Activated naive CD4-positive, alpha-beta T cell treated with anti-CD3 and anti-CD28 coated beads, Interleukin-2, amount 50 U/mL, for 72 hours (primary cell): ENCODE measurements around the gene TGFBI. TPM values are rescaled to one million over a fixed set of nuclear protein-coding genes. Genes with fewer than 3 reads are reported as not detected.

Experiments
- ATAC-seq, 2 donors: fragments of 150-1000 bp; cut with Tn5 transposase; 2 replicates each; pipeline ENCODE4 v1.10.0; 2021; ENCODE audit warnings: mild to moderate bottlenecking in 2 of 2, moderate library complexity in 2 of 2
- DNase-seq, 2 donors: peaks; one replicate each; pipeline ENCODE4 v3.0.0; 2021 to 2022; ENCODE audit warnings: low spot score in 2 of 2
- H3K27ac Mint-ChIP-seq, 2 donors: one replicate each; pipeline ENCODE4 v1.8.0; 2022; ENCODE audit warnings: mild to moderate bottlenecking in 2 of 2, mixed read lengths in 2 of 2
- H3K36me3 Mint-ChIP-seq, 2 donors: one replicate each; pipeline ENCODE4 v1.8.0; 2022; ENCODE audit warnings: mixed read lengths in 2 of 2
- H3K9me3 Mint-ChIP-seq, 2 donors: one replicate each; pipeline ENCODE4 v1.8.0; 2022; ENCODE audit warnings: mixed read lengths in 2 of 2
- total RNA-seq, 2 donors: library from RNA; stranded (reverse); gene quantifications; one replicate each; pipeline ENCODE4 v1.2.3, GENCODE V29; 2022

TGFBI gene
- total RNA-seq, 2 donors from 2014 or later: not detected

DNA sequence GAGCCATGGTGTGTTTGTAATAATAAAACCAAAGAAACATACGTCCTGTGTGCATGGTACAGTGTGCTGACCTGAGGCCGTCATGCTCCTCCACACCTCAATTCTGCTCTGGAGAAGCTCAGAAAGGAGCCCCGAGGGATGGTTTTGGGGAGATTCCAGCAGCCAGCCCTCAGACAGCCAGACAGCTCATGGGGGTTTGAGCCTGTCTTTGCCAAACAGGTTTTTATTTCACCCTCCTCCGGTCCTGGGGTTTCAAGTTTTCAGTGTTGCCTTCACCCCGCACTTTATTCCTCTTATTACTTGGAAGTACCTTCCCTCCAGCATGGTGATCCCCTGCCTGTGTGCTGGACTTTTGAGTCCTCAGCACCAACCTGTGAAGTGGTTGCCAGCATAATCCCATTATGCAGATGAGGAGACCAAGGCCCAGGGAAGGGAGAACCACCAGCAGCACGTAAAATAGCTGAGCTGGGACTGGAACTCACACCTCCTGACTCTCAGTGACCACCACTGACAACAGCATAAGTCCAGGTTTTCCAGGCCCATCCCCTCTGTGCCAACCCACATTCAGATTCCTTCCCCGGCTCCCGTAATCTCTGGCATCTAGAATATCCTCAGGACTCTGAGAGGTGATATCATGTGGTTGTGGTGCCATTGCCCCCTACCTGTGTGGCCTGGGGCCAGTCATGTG, 35.1 kb downstream of the TGFBI start:
- no peak overlapping the region for H3K27ac Mint-ChIP-seq
- H3K36me3 Mint-ChIP-seq: no peaks in the 10 kb centered on the region
- no peaks in the 10 kb centered on the region for H3K9me3 Mint-ChIP-seq
- ATAC-seq (no peak), DNase-seq (no peak)

DNA sequence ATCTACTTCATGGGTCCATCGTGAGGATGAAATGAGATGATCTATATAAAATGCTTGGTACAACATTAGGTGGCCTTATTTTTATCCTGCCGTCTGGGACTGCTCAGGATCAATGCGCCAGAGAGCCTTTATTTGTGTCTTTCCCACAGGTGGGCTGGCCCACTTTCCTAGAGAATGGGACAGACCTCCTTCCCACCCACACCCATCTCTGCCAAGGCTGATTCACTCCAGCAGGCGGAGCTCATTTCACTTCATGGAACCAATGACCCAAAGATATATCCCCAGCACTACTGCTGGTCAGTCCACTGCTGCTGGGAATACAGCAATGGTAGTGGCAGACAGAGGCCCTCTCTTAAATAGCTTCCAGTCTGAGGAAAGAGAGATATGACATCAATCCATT, 35.7 kb downstream of the TGFBI start:
- no peak overlapping the region for H3K27ac Mint-ChIP-seq
- ATAC-seq: no peak
- H3K36me3 Mint-ChIP-seq: peaks cover 0 to 3% of the 10 kb centered on the region in 2 donors
- DNase-seq: no peak
- H3K9me3 Mint-ChIP-seq: no peaks in the 10 kb centered on the region

DNA sequence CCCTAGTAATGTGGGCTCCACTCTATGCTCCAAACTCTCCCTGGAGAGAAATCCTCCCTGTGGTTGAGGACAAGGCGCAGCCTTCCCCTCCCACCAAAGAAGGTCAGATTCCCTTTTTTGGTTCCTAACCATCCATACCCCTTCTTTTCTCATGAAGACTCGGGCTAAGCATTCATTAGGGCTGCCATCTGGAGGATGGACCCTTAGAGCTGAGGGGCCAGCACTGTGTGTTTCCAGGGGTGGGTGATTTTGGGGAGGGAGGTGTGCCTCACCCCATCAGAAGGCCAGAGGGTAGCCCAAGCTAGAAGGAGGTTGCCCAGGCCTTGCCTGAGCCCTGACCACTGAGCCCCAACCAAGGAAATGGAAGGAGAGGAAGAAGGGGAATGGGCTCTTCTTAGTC, 36.8 kb downstream of the TGFBI start:
- no peak for ATAC-seq
- no peak for DNase-seq
- Mint-ChIP-seq H3K27ac (no peak overlapping the region), H3K9me3 (no peaks in the 10 kb centered on the region), H3K36me3 (peaks cover 0 to 5% of the 10 kb centered on the region in 2 donors)

DNA sequence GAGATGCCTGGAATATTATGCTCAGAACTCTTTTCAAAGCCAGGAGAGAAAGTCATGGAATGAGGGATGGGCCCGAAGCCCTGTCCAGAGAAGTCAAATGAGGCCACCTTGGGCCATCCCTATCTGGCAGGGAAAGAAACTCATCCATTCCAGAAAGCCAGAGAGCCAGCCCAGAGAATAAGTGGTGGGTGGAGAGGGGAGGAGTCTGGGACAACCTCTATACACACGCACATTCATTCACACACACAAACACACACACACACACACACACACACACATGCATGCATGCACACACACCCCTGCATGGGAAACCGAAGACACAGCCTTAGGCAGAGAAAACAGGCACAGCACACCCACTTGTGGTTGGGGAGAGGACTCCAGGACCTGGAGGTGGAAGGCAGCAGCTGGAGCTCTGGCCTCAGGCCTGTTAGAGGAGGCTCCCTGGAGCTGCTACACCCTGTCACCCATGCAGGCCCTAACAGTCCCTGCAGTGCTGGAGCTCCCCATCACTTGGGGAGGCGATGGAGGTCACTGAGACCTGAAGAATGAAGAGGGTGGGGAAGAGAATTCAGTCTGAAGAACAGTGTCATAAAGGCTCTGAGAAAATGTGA, 38.0 kb downstream of the TGFBI start:
- ATAC-seq: no peak
- no peak overlapping the region for H3K27ac Mint-ChIP-seq
- peaks cover 0 to 5% of the 10 kb centered on the region in 2 donors for H3K36me3 Mint-ChIP-seq
- no peaks in the 10 kb centered on the region for H3K9me3 Mint-ChIP-seq
- DNase-seq: no peak

DNA sequence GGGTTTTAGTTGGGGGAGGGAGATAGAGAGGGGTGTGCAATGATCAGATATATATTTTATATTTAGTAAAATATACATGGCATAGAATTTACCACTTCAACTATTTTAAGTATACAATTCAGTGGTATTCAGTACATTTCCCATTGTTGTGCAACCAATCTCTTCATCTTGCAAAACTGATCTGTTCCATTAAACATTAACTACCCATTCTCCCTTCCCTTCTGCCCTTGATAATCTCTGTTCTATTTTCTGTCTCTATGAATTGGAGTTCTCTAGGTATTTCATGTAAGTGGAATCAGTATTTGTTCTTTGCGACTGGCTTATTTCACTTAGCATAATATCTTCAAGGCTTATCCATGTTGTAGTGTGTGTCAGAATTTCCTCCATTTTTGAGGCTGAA, 38.6 kb downstream of the TGFBI start:
- no peak overlapping the region for H3K27ac Mint-ChIP-seq
- H3K36me3 Mint-ChIP-seq: peaks cover 0 to 5% of the 10 kb centered on the region in 2 donors
- ATAC-seq: no peak
- no peak for DNase-seq
- H3K9me3 Mint-ChIP-seq: no peaks in the 10 kb centered on the region

DNA sequence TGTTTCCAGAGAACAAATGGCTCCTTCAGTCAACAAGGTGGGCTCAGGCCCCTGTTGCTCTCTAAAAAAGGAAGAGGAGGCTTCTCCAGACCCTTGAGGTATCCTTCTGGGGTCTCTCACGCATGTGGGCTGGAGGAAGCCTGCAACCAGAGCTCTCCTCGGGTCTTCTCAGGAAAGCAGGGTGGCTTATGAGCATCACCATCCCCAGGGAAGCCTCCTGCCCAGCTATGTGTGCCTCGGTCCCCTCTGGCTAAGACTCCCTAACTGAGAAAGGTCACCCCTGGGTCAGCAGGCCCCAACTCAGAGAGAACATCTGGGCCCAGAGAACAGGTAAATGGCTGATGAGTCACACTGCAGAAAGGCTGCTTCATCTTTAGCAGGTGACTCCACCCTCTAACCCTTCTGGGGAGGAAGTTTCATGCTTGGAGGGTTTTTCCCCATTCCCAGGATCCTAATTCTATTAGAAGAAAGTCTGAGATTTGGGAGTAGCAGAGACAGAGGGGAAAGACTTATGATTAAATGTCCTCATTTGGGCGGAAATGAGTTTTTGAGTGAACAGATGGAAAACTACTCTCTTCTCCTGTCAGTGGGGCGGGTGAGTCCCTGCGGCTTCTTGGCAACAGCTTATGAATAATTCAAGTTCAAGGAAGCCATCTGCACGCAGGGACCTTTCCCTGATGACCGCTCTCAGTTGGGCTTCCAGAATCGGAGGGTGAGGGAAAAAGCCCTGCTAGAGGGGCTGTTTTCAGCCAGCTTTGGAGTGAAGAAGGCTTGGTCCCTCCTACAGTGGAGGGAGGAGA, 41.9 kb downstream of the TGFBI start:
- Mint-ChIP-seq H3K27ac (no peak overlapping the region), H3K36me3 (peaks cover 0 to 5% of the 10 kb centered on the region in 2 donors), H3K9me3 (no peaks in the 10 kb centered on the region)
- ATAC-seq (no peak), DNase-seq (no peak)

DNA sequence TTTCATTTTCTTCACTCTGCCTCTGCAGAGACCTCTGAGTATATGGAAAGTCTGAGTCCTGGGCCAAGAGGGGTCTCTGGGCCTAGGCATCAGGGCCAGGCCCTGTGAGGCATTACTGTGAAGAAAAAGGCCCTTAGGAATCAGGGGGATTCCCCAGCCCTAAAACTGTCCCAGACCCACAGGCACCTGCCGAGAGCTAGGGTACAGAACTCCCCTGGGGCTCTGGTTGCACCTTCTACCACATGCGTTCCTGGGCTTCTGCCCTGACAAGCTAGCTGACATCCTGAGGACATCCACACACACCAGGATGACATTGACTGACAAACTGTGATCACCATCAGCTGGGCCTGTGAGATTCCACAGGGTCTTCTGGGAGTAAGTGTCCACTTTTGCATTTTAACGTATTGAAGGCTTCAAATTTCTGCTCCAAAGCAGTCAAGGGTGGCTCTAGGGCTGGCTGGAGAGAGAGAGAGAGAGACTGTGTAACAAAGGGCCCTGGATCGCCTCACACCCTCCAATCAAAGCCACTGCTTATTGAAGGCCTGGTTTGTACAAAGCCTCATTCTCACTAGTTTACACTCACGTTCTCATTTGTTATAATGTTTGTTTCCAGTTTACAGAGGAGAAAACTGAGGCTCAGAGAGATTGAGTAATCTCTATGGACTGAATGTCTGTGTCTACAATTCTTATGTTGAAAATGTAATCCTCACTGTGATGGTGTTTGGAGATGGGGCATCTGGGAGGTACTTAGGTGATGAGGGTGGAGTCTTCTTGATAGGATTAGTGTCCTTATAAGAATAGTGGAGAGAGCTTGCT, 45.1 kb downstream of the TGFBI start:
- Mint-ChIP-seq H3K36me3 (peaks cover 0 to 13% of the 10 kb centered on the region in 2 donors), H3K9me3 (no peaks in the 10 kb centered on the region), H3K27ac (no peak overlapping the region)
- no peak for DNase-seq
- no peak for ATAC-seq

DNA sequence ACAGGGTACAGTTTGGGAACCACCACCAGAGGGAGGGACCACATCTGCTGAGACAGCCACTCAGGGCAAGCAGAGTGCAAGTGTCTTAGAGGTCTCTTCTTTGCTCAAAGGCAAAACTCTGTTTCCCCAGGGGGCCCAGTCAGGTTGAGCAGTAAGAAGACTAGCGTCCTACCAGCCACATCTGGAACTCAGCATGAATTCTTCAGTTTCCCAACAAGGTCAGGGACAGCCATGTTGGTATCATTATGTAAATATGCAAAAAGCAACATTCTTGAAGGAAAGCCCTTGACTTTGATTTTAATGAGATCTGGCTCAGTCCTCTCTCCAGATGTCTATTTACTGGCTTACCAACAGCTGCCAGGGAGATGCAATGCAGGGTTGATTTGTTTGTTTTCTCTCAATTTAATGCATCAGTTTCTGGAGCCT, 46.7 kb downstream of the TGFBI start:
- H3K27ac Mint-ChIP-seq: no peak overlapping the region
- H3K36me3 Mint-ChIP-seq: peaks cover 0 to 13% of the 10 kb centered on the region in 2 donors
- no peaks in the 10 kb centered on the region for H3K9me3 Mint-ChIP-seq
- no peak for ATAC-seq
- no peak for DNase-seq

DNA sequence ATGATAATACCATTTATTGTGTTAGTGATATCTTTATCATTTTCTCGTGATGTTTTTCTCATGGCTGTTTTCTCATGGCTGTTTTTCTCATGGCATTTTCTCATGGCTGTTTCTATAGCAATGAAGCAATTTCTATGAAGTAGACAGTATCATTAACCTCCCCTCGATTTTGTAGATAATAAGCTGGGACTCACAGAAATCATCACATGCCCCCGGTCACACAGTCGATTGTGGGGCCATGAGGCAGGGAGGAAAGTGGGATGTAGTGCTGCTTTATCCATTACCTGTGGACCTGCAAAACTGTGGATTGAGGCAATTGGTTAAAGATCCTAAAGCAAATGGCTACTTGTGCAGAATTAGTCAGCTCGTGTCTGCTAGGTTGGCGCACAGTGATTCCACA, 47.3 kb downstream of the TGFBI start:
- DNase-seq (no peak), ATAC-seq (no peak)

DNA sequence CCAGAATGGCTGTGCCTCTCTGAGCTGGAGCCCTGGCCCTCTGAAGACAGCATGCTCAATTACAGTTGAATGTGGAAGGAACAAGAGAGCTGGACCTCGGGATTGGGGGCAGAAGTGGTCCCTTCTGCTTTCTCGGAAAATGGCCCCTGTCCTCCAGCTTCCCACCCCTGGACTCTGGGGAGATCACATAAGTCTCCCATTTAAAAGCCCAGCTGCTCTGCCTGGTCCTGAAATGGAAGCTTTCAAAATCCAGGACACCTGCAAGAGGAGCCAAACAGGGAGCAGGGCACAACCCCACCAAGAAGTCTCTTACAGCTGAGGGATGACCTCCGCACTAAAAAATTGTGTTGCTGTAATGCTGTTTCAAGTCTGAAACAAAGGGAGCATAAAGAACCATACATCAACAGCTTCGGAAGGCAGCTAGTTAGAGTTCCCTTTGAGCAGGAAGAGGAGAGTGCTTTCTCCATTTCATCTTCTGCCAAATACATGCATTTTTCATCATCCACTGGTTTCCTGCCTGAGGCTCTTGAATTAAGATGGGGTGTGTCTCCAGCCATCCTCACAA, 48.2 kb downstream of the TGFBI start:
- Mint-ChIP-seq H3K36me3 (peaks cover 0 to 15% of the 10 kb centered on the region in 2 donors), H3K9me3 (no peaks in the 10 kb centered on the region), H3K27ac (no peak overlapping the region)
- ATAC-seq: no peak
- DNase-seq: no peak

More for the DNA sequence above, 47.3 kb downstream of the TGFBI start:
- H3K27ac Mint-ChIP-seq: no peak overlapping the region
- H3K9me3 Mint-ChIP-seq: no peaks in the 10 kb centered on the region
- H3K36me3 Mint-ChIP-seq: peaks cover 0 to 15% of the 10 kb centered on the region in 2 donors

DNA sequence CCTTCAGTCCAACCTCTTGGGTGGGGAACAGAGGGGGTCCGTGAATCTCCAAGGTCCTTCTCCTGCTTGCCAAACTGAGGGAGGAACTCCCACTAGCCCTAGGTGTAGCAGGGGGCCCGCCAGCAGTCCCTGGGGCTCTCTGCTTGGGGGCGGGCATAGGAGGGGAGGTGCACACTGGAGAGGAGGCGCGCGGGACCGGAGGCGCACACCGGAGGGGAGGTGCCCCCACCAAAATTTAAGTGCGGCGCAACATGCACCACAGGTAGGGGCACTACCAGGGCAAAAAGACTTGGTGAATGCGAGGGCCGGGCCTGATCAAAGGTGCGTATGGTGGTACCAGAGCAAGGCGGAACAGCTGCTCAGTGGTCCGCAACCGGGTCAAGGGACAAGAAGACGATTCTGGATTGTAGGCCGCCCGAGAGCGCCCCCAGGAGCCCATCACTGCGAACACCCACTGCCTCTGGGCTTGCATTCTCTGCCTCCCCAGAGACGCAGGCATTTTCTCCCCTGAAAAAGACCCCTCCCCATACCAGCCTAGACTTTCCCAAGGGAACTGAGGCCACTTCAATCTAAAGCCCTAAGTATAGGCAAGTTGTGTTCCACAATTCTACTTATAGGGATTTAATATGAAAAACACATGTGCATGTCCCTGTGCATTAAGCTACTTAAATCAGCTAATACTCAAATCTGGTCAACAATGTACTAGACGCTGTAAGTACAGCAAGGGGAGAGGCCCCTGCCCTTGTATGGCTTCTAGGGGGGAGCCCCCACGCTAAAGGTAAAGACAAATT, 50.6 kb downstream of the TGFBI start:
- ATAC-seq (no peak), DNase-seq (no peak)
- peaks cover 0 to 15% of the 10 kb centered on the region in 2 donors for H3K36me3 Mint-ChIP-seq
- H3K27ac Mint-ChIP-seq: no peak overlapping the region
- H3K9me3 Mint-ChIP-seq: no peaks in the 10 kb centered on the region

DNA sequence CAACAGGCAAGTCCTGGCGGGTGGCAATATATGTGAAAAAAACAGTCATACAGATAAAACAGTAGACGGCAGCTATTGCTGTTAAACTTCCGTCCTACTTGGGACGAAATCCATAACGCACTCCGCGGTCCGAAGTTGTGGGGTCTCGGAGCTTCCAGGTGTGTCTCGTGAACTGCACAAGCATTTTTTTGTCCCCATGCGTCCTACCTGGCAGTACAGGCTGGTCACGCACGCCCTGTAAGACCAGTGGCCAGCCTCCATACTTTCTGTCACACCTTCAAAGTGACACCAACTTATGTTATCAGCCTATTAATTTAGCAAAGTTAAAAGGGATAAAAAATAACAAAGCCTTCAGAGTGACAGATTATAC, 51.3 kb downstream of the TGFBI start:
- ATAC-seq (peak; percentile 14 to 24), DNase-seq (no peak)
- H3K36me3 Mint-ChIP-seq: peaks cover 0 to 15% of the 10 kb centered on the region in 2 donors
- peak overlapping the region; percentile 80 to 97 for H3K27ac Mint-ChIP-seq
- H3K9me3 Mint-ChIP-seq: no peaks in the 10 kb centered on the region

DNA sequence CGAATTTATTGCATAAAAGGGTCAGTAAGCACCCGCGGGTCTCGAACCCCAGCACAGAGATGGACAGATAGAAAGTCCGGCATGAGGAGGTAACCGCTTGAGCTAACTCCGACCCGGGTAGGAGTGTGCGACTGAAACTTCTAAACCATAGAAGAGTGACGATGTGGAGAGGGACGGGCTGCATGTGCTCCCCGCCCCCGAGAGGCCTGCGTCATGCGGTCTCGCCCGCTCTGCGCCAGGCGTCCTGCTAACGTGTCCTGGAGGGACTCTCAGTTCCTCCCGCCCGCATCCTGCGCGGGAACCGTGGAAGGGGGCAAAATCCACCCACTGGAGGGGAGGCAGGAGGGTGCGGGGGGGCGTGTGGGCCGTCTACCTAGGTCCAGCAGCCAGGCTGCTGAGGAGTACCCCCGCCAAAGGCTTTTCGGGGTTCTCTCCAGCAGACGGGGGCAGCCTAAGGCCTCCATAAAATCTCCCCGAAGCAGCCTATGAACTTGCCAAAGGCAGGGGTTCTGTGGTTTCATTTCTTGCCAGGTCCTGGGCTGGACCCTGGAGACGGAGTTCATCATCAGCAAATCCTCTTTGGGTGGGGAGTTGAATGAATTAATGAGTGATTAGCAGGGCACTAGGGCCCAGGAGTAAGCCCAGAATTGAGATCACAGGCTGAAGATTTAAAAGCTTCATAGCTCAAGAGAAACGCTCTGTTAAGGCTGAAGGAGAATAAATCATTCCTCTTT, 51.9 kb downstream of the TGFBI start:
- H3K36me3 Mint-ChIP-seq: peaks cover 0 to 15% of the 10 kb centered on the region in 2 donors
- DNase-seq (peak; percentile 63 to 84), ATAC-seq (peak; percentile 96 to 99)
- H3K27ac Mint-ChIP-seq: peak overlapping the region; percentile 80 to 97
- H3K9me3 Mint-ChIP-seq: no peaks in the 10 kb centered on the region

DNA sequence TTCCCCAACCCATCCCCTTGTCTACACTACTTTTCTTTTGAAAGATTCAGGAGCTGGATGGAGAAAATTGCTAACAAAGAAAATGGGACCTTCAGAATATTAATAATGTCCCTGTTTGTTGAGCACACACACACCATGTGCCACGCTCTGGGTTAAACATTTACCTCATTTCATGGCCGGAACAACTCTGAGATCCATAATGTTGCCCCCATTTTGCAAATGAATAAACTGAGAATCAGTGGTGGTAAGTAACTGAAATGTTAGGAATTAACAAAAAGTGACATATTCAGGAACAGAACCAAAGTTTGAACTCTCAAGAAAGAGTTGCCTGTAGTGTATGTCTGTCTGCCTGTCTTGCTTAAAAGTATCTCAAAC, 52.4 kb downstream of the TGFBI start:
- Mint-ChIP-seq H3K9me3 (no peaks in the 10 kb centered on the region), H3K27ac (no peak overlapping the region), H3K36me3 (peaks cover 0 to 15% of the 10 kb centered on the region in 2 donors)
- DNase-seq (no peak), ATAC-seq (no peak)
